Body of pancreas (tissue), 4 donors: ENCODE measurements around the gene SPART. TPM values are rescaled to one million over a fixed set of nuclear protein-coding genes. Genes with fewer than 3 reads are reported as not detected.

Experiments used
- ATAC-seq: fragments of 150-250 bp; one replicate; pipeline ENCODE4 v1.9.1; 2016
- DNase-seq, 4 donors: peaks; one replicate each; pipeline ENCODE4 v3.0.0-alpha.2; 2019
- H3K27ac ChIP-seq, 4 donors: fragments of 200-600 bp; sonication (generic); 1 replicate in 3 of 4; 2 replicates in 1 of 4; pipeline versions ENCODE4 v1.5.1 to v1.6.1; 2016 to 2019; ENCODE audit warnings: mild to moderate bottlenecking in 1 of 4, mixed read lengths in 1 of 4, moderate library complexity in 1 of 4
- H3K27me3 ChIP-seq, 2 donors: fragments of 200-600 bp; sonication (generic); one replicate each; pipeline ENCODE4 v1.6.0; 2016; ENCODE audit warnings: mild to moderate bottlenecking in 1 of 2
- H3K36me3 ChIP-seq, 2 donors: fragments of 200-600 bp; sonication (generic); replicated peaks in 1 of 2; 2 replicates each; pipeline ENCODE4 v1.5.1; 2016; ENCODE audit warnings: low read depth in 2 of 2; ENCODE audit not compliant: insufficient read depth in 1 of 2
- H3K4me1 ChIP-seq: fragments of 200-600 bp; sonication (generic); one replicate; pipeline ENCODE4 v1.6.0; 2016
- H3K4me3 ChIP-seq, 2 donors: fragments of 200-600 bp; sonication (generic); 1 replicate in 1 of 2; 2 replicates in 1 of 2; pipeline ENCODE4 v1.5.1; 2016 to 2019
- H3K9me3 ChIP-seq, 3 donors: fragments of 200-600 bp; sonication (generic); 1 replicate in 2 of 3; 2 replicates in 1 of 3; pipeline ENCODE4 v1.5.1; 2016
- CTCF ChIP-seq, 7 experiments: fragments of 450-650 bp in 4 of 7; fragments of 200-600 bp in 3 of 7; sonication (generic) in 3 of 7; IDR thresholded peaks; one replicate each; pipeline ENCODE4 v1.5.1; 2016 to 2019; ENCODE audit warnings: antibody characterized with exemption in 7 of 7
- POLR2A ChIP-seq, 3 donors: fragments of 450-650 bp; IDR thresholded peaks; one replicate each; pipeline ENCODE4 v1.6.1; 2016; ENCODE audit warnings: antibody characterized with exemption in 3 of 3, mild to moderate bottlenecking in 2 of 3
- WGBS, 2 donors: methylation state at CpG; one replicate each; pipeline ENCODE4 v1.1.5; 2017; 5-methylcytosine and 5-hydroxymethylcytosine counted together
- intact Hi-C: fragments of 100-400 bp; cut with DNase I; formaldehyde crosslinking; loops from one replicate; pipeline ENCODE4 v1.15.1; 2023
- small RNA-seq: library from RNA; depleted of rRNA; stranded (forward); fragments of <200 nt; gene quantifications from one replicate; pipeline ENCODE3, GENCODE V24; 2016
- total RNA-seq, 2 donors: library from RNA; depleted of rRNA; stranded (reverse); fragments of >200 nt; gene quantifications; one replicate each; pipeline ENCODE4 v1.1.0, GENCODE V29; 2016

The SPART gene
- total RNA-seq, 2 donors from 2014 or later, result 11.5 to 16.1 TPM

- Histone ChIP-seq H3K4me1 (no peaks in the 10 kb centered on the region), H3K4me3 (no peak overlapping the region), H3K27ac (no peak overlapping the region), H3K36me3 (no peaks in the 10 kb centered on the region), H3K9me3 (no peaks in the 10 kb centered on the region), H3K27me3 (no peaks in the 10 kb centered on the region)
- DNase-seq (no peak), ATAC-seq (no peak)
- intact Hi-C loops, result no loop called here
- TF ChIP-seq POLR2A (IDR thresholded peaks at IDR 0.05) (no peak), CTCF (IDR thresholded peaks at IDR 0.05) (no peak)
Measured at GRCh38 chr13:36261976-36262375, 84.2 kb downstream of the SPART start.

- H3K9me3 ChIP-seq, result no peaks in the 10 kb centered on the region
- no peaks in the 10 kb centered on the region for H3K4me1 ChIP-seq
- no peak for ATAC-seq
- H3K27ac ChIP-seq, result no peak overlapping the region
- intact Hi-C loops, result no loop called here
- no peak for DNase-seq
- H3K27me3 ChIP-seq, result no peaks in the 10 kb centered on the region
- no peak overlapping the region for H3K4me3 ChIP-seq
- 90 to 97% methylated on average over 3 of the region's 3 CpGs for WGBS, 2 donors
- TF ChIP-seq POLR2A (IDR thresholded peaks at IDR 0.05) (no peak), CTCF (IDR thresholded peaks at IDR 0.05) (no peak)
- H3K36me3 ChIP-seq, result no peaks in the 10 kb centered on the region
Measured at GRCh38 chr13:36261011-36261410, 85.2 kb downstream of the SPART start.

- Histone ChIP-seq H3K36me3 (no peaks in the 10 kb centered on the region), H3K4me3 (no peak overlapping the region), H3K9me3 (no peaks in the 10 kb centered on the region), H3K27me3 (no peaks in the 10 kb centered on the region), H3K27ac (no peak overlapping the region), H3K4me1 (no peaks in the 10 kb centered on the region)
- no peak for TF ChIP-seq POLR2A (IDR thresholded peaks at IDR 0.05)
- no peak for TF ChIP-seq CTCF (IDR thresholded peaks at IDR 0.05)
- WGBS, 2 donors, result 82 to 88% methylated on average over 8 of the region's 8 CpGs
- DNase-seq (no peak), ATAC-seq (no peak)
- intact Hi-C loops, result no loop called here
Measured at GRCh38 chr13:36259361-36260137, 86.6 kb downstream of the SPART start.

- H3K27me3 ChIP-seq, result no peaks in the 10 kb centered on the region
- TF ChIP-seq CTCF (IDR thresholded peaks at IDR 0.05), result no peak
- no peak for DNase-seq
- ATAC-seq, result no peak
- WGBS, 2 donors, result 83 to 91% methylated on average over 3 to 8 of the region's 8 CpGs
- no peaks in the 10 kb centered on the region for H3K4me1 ChIP-seq
- no peaks in the 10 kb centered on the region for H3K9me3 ChIP-seq
- H3K4me3 ChIP-seq, result no peak overlapping the region
- intact Hi-C loops, result no loop called here
- H3K36me3 ChIP-seq, result no peaks in the 10 kb centered on the region
- no peak overlapping the region for H3K27ac ChIP-seq
Measured at GRCh38 chr13:36258831-36259230, 87.4 kb downstream of the SPART start.

Small RNA genes within 50 kb of the gene (small RNA-seq; reads per million reads assigned to genes)
- not detected for gene RNU6-71P

Other genes starting within 250 kb of the SPART start
- gene DCLK1, start 215.0 kb downstream of the SPART start, total RNA-seq, result 1 to 10 TPM; 2.6 to 8.6 TPM
- not detected for gene SOHLH2, start 131.8 kb downstream of the SPART start, total RNA-seq
- gene CCDC169, start 48.6 kb downstream of the SPART start, total RNA-seq, result 1 to 10 TPM; 1.3 to 1.6 TPM
- not detected for gene CCNA1, start 86.1 kb upstream of the SPART start, total RNA-seq